GM21723 (cell line): Measurements from ENCODE around the gene MICALL1.
"Not testable (repeated sequence)": the region's sequence is repeated elsewhere in the genome, so short reads cannot be mapped to it uniquely, and the experiment has no call there.

Experiments used
- ATAC-seq: cut with Tn5 transposase; IDR thresholded peaks from one replicate; pipeline ENCODE4 v1.9.1; 2021; ENCODE audit warnings: mild to moderate bottlenecking, moderate library complexity; ENCODE audit not compliant: unreplicated experiment

Gene MICALL1

GRCh38 chr22:37953437-37954179 lies 47.5 kb downstream of the MICALL1 start, which contains the start of the genes C22orf23 and POLR2F:
C22orf23 (minus strand) TSS chr22:37953601; CDS start chr22:37953149, 452 bp downstream.
POLR2F (plus strand) TSS chr22:37953699; CDS start chr22:37953788, 89 bp downstream.
- peak; percentile 72 for ATAC-seq

- no peak for ATAC-seq
Observed at GRCh38 chr22:37954686-37955085, 48.6 kb downstream of the MICALL1 start.

GRCh38 chr22:37955825-37956397 lies 49.8 kb downstream of the MICALL1 start:
- not testable (repeated sequence) for ATAC-seq

- no peak for ATAC-seq
Observed at GRCh38 chr22:37957232-37957631, 51.1 kb downstream of the MICALL1 start.

GRCh38 chr22:37959231-37959825 lies 53.2 kb downstream of the MICALL1 start:
- ATAC-seq = no peak

- no peak for ATAC-seq
Observed at GRCh38 chr22:37961062-37961461, 55.0 kb downstream of the MICALL1 start.

- no peak for ATAC-seq
Observed at GRCh38 chr22:37965940-37966664, 60.0 kb downstream of the MICALL1 start.

GRCh38 chr22:37967147-37967546 lies 61.0 kb downstream of the MICALL1 start:
- ATAC-seq = no peak

- ATAC-seq = no peak
Observed at GRCh38 chr22:37967637-37968451, 61.7 kb downstream of the MICALL1 start.

GRCh38 chr22:37968452-37969251 lies 62.6 kb downstream of the MICALL1 start:
- no peak for ATAC-seq

GRCh38 chr22:37970864-37971263 lies 64.8 kb downstream of the MICALL1 start:
- no peak for ATAC-seq

GRCh38 chr22:37971475-37972434 lies 65.7 kb downstream of the MICALL1 start:
- ATAC-seq = no peak

- no peak for ATAC-seq
Observed at GRCh38 chr22:37972527-37972926, 66.4 kb downstream of the MICALL1 start.

- ATAC-seq = no peak
Observed at GRCh38 chr22:37973271-37974170, 67.4 kb downstream of the MICALL1 start.

GRCh38 chr22:37975153-37975552 lies 69.1 kb downstream of the MICALL1 start:
- ATAC-seq = no peak

- not testable (repeated sequence) for ATAC-seq
Observed at GRCh38 chr22:37976022-37976421, 69.9 kb downstream of the MICALL1 start.

GRCh38 chr22:37976547-37976946 lies 70.5 kb downstream of the MICALL1 start:
- no peak for ATAC-seq
